Aorta (tissue), 5 donors: ENCODE data around the gene PC. TPM values are rescaled to one million over a fixed set of nuclear protein-coding genes. Genes with fewer than 3 reads are reported as not detected.
A peak's percentile ranks its signal among the peaks of the same experiment; 100 is the strongest.

Experiments used
- ATAC-seq: fragments of 200-7000 bp; cut with Tn5 transposase; one replicate; pipeline ENCODE4 v1.9.1; 2022; ENCODE audit warnings: moderate library complexity; ENCODE audit not compliant: low FRiP score
- DNase-seq, 2 donors: peaks; one replicate each; pipeline ENCODE4 v3.0.0-alpha.2; 2020
- H3K27ac ChIP-seq, 2 donors: one replicate each; pipeline ENCODE4 v1.5.1; 2013; ENCODE audit warnings: low read length in 2 of 2, mild to moderate bottlenecking in 2 of 2, moderate library complexity in 2 of 2, control low read depth in 1 of 2, inconsistent platforms in 1 of 2, low read depth in 1 of 2
- H3K27me3 ChIP-seq, 2 donors: one replicate each; pipeline ENCODE4 v1.6.1; 2013; ENCODE audit warnings: control low read depth in 1 of 2, low read length in 1 of 2, mild to moderate bottlenecking in 1 of 2, moderate library complexity in 1 of 2; ENCODE audit not compliant: insufficient read depth in 2 of 2, control insufficient read depth in 1 of 2
- H3K36me3 ChIP-seq, 2 donors: one replicate each; pipeline ENCODE4 v1.6.1; 2013; ENCODE audit warnings: control low read depth in 1 of 2, low read length in 1 of 2, mild to moderate bottlenecking in 1 of 2; ENCODE audit not compliant: insufficient read depth in 2 of 2, control insufficient read depth in 1 of 2
- H3K4me1 ChIP-seq, 2 donors: one replicate each; pipeline ENCODE4 v1.6.1; 2013; ENCODE audit warnings: low read length in 2 of 2, control low read depth in 1 of 2, mild to moderate bottlenecking in 1 of 2, moderate library complexity in 1 of 2; ENCODE audit not compliant: insufficient read depth in 2 of 2, control insufficient read depth in 1 of 2
- H3K4me3 ChIP-seq, 2 donors: one replicate each; pipeline ENCODE4 v1.5.1; 2013; ENCODE audit warnings: low read length in 2 of 2, control low read depth in 1 of 2, mild to moderate bottlenecking in 1 of 2
- H3K9me3 ChIP-seq: one replicate; pipeline ENCODE4 v1.6.1; 2013; ENCODE audit warnings: mild to moderate bottlenecking, low read length; ENCODE audit not compliant: control insufficient read depth
- WGBS, 2 donors: extraction: QIAGEN DNeasy Blood & Tissue Kit; methylation state at CpG; one replicate each; pipeline ENCODE4 v1.1.7; 2013; 5-methylcytosine and 5-hydroxymethylcytosine counted together
- intact Hi-C, 2 donors: fragments of 100-400 bp; cut with DNase I; formaldehyde crosslinking; loops; one replicate each; pipeline versions ENCODE4 v1.14.2 to v1.15.0; 2022
- polyA plus RNA-seq, 2 donors: library from polyadenylated mRNA; stranded (reverse); fragments of 200-250 nt; gene quantifications; one replicate each; pipeline ENCODE4 v1.2.3, GENCODE V29; 2013
- total RNA-seq, 2 donors: library from RNA; stranded (reverse); fragmentation: NEBNext Ultra II Directional; extraction: Animal tissue kit (Norgen Biotek cat#: 25700); gene quantifications; one replicate each; pipeline ENCODE4 v1.2.1, GENCODE V29; 2021
- donor health status: healthy with polysubstance abuse.
- donor health status: Bipolar disorder and iron deficiency.
- donor health status: DM: no; HTN: no; CAD: no.
- donor health status: DM: no; HTN: no; CAD: no.
- donor health status: DM: yes; HTN: yes; CAD: no.

PC gene
- total and polyA plus RNA-seq, 4 donors, result 12.6 to 22.7 (median 14.8) TPM

GRCh38 chr11:66858186-66858938, 99.8 kb downstream of the PC start:
- ATAC-seq (no peak), DNase-seq (no peak)
- Histone ChIP-seq H3K4me1 (no peaks in the 10 kb centered on the region), H3K36me3 (no peaks in the 10 kb centered on the region), H3K27me3 (no peaks in the 10 kb centered on the region), H3K4me3 (no peak overlapping the region), H3K27ac (no peak overlapping the region), H3K9me3 (no peaks in the 10 kb centered on the region)
- WGBS, 2 donors, result 96 to 97% methylated on average over 62 of the region's 62 CpGs
- intact Hi-C loops, result no loop called here

GRCh38 chr11:66857927-66858185, 100.3 kb downstream of the PC start:
- DNase-seq (no peak), ATAC-seq (no peak)
- Histone ChIP-seq H3K36me3 (no peaks in the 10 kb centered on the region), H3K4me1 (no peaks in the 10 kb centered on the region), H3K27ac (no peak overlapping the region), H3K27me3 (no peaks in the 10 kb centered on the region), H3K4me3 (no peak overlapping the region), H3K9me3 (no peaks in the 10 kb centered on the region)
- 97% methylated on average over 19 of the region's 19 CpGs for WGBS, 2 donors
- intact Hi-C loops, result no loop called here

- Histone ChIP-seq H3K4me1 (no peaks in the 10 kb centered on the region), H3K9me3 (no peaks in the 10 kb centered on the region), H3K27me3 (no peaks in the 10 kb centered on the region), H3K36me3 (no peaks in the 10 kb centered on the region), H3K4me3 (peak overlapping the region; percentile 42 to 61), H3K27ac (no peak overlapping the region)
- no peak for ATAC-seq
- intact Hi-C loops, result no loop called here
- no peak for DNase-seq
- 47 to 72% methylated on average over 24 to 47 of the region's 47 CpGs for WGBS, 2 donors
Measured at GRCh38 chr11:66857234-66857926, 100.8 kb downstream of the PC start.

- Histone ChIP-seq H3K4me3 (peak within 1 kb of the TSS; percentile 42 to 61), H3K27ac (peak within 1 kb of the TSS in 1 of 2 donors; percentile 80), H3K9me3 (no peaks in the 10 kb centered on the region), H3K27me3 (no peaks in the 10 kb centered on the region), H3K36me3 (no peaks in the 10 kb centered on the region), H3K4me1 (no peaks in the 10 kb centered on the region)
- ATAC-seq, result peak; percentile 15
- WGBS, 2 donors, result 0% methylated on average over 50 to 103 of the region's 103 CpGs
- peak; percentile 60 to 84 for DNase-seq
- intact Hi-C loops, result no loop called here
Measured at GRCh38 chr11:66856496-66857233, 101.5 kb downstream of the PC start, which contains the start of gene LRFN4. Gene LRFN4 (plus strand): TSS chr11:66857064. CDS start chr11:66857745, 681 bp downstream.

- no peaks in the 10 kb centered on the region for H3K36me3 ChIP-seq
- intact Hi-C loops, result no loop called here
- 3 to 9% methylated on average over 34 to 51 of the region's 51 CpGs for WGBS, 2 donors
Measured at GRCh38 chr11:66855574-66856495, 102.3 kb downstream of the PC start.

GRCh38 chr11:66854729-66855211, 103.4 kb downstream of the PC start:
- H3K27me3 ChIP-seq, result no peaks in the 10 kb centered on the region
- H3K4me1 ChIP-seq, result no peaks in the 10 kb centered on the region
- H3K36me3 ChIP-seq, result no peaks in the 10 kb centered on the region
- H3K27ac ChIP-seq, result no peak overlapping the region
- ATAC-seq, result no peak
- no peak overlapping the region for H3K4me3 ChIP-seq
- peak; percentile 46 to 69 for DNase-seq
- no peaks in the 10 kb centered on the region for H3K9me3 ChIP-seq
- intact Hi-C loops, result no loop called here
- WGBS, 2 donors, result 96 to 98% methylated on average over 15 of the region's 15 CpGs

More at GRCh38 chr11:66855574-66856495, 102.3 kb downstream of the PC start:
- DNase-seq, result peak; percentile 97 to 98
- H3K4me1 ChIP-seq, result no peaks in the 10 kb centered on the region
- ATAC-seq, result peak; percentile 93
- peak overlapping the region in 1 of 2 donors; percentile 80 for H3K27ac ChIP-seq
- H3K27me3 ChIP-seq, result no peaks in the 10 kb centered on the region
- H3K9me3 ChIP-seq, result no peaks in the 10 kb centered on the region
- peak overlapping the region; percentile 42 to 61 for H3K4me3 ChIP-seq

- DNase-seq, result peak in 1 of 2 donors; percentile 32
- Histone ChIP-seq H3K4me1 (no peaks in the 10 kb centered on the region), H3K9me3 (no peaks in the 10 kb centered on the region), H3K27me3 (no peaks in the 10 kb centered on the region), H3K36me3 (no peaks in the 10 kb centered on the region), H3K27ac (no peak overlapping the region), H3K4me3 (no peak overlapping the region)
- no peak for ATAC-seq
- intact Hi-C loops, result no loop called here
- WGBS, 2 donors, result 89 to 93% methylated on average over 12 of the region's 12 CpGs
Measured at GRCh38 chr11:66854231-66854661, 103.9 kb downstream of the PC start.
